GM23338 (cell line): ENCODE measurements around the gene RNF44. TPM values are rescaled to one million over a fixed set of nuclear protein-coding genes. Genes with fewer than 3 reads are reported as not detected.

Source experiments
- ATAC-seq: fragments of 200-7000 bp; cut with Tn5 transposase; 3 replicates; pipeline ENCODE4 v1.9.1; 2020
- DNase-seq: peaks from one replicate; pipeline ENCODE4 v3.0.0-alpha.2; 2015; ENCODE audit warnings: low spot score
- H2AFZ ChIP-seq: fragments of 200-600 bp; sonication (generic); 2 replicates; pipeline ENCODE4 v1.8.0; 2016; ENCODE audit warnings: antibody characterized with exemption, mild to moderate bottlenecking, moderate library complexity
- H3F3A ChIP-seq: fragments of 200-600 bp; sonication (generic); replicated peaks from 2 replicates; pipeline ENCODE4 v1.8.0; 2017; ENCODE audit warnings: antibody characterized with exemption, mixed run types, low read depth
- H3K27ac ChIP-seq: fragments of 200-600 bp; sonication (generic); 2 replicates; pipeline ENCODE4 v1.6.1; 2016; ENCODE audit warnings: low read depth
- H3K27me3 ChIP-seq: fragments of 200-600 bp; sonication (generic); 2 replicates; pipeline ENCODE4 v1.8.0; 2016; ENCODE audit warnings: mild to moderate bottlenecking, mixed run types, moderate library complexity; ENCODE audit not compliant: insufficient read depth
- H3K36me3 ChIP-seq: fragments of 200-600 bp; sonication (generic); 2 replicates; pipeline ENCODE4 v1.8.0; 2016; ENCODE audit warnings: mild to moderate bottlenecking; ENCODE audit not compliant: insufficient read depth
- H3K4me1 ChIP-seq: fragments of 200-600 bp; sonication (generic); 2 replicates; pipeline ENCODE4 v1.8.0; 2016; ENCODE audit warnings: mild to moderate bottlenecking, moderate library complexity; ENCODE audit not compliant: insufficient read depth
- H3K4me2 ChIP-seq: fragments of 200-600 bp; sonication (generic); 2 replicates; pipeline ENCODE4 v1.7.1; 2017; ENCODE audit warnings: mixed run types
- H3K4me3 ChIP-seq: fragments of 200-600 bp; sonication (generic); 2 replicates; pipeline ENCODE4 v1.6.1; 2016; ENCODE audit warnings: mixed run types
- H3K79me2 ChIP-seq: fragments of 200-600 bp; sonication (generic); replicated peaks from 2 replicates; pipeline ENCODE4 v1.8.0; 2017; ENCODE audit warnings: mild to moderate bottlenecking; ENCODE audit not compliant: insufficient read depth
- H3K9me2 ChIP-seq: fragments of 200-600 bp; sonication (generic); 2 replicates; pipeline ENCODE4 v1.8.0; 2017; ENCODE audit not compliant: insufficient read depth
- H4K20me1 ChIP-seq: fragments of 200-600 bp; sonication (generic); replicated peaks from 2 replicates; pipeline ENCODE4 v1.8.0; 2017; ENCODE audit warnings: mild to moderate bottlenecking; ENCODE audit not compliant: insufficient read depth
- H3K27ac Mint-ChIP-seq: 2 replicates; pipeline ENCODE4 v1.8.0; 2020; ENCODE audit warnings: inconsistent platforms, mild to moderate bottlenecking, moderate library complexity, mixed read lengths
- H3K27me3 Mint-ChIP-seq: 3 replicates; pipeline ENCODE4 v1.8.0; 2022; ENCODE audit warnings: low read depth, mild to moderate bottlenecking, moderate library complexity, mixed read lengths, inconsistent platforms; ENCODE audit not compliant: insufficient read depth, poor library complexity
- H3K36me3 Mint-ChIP-seq: 3 replicates; pipeline ENCODE4 v1.8.0; 2021; ENCODE audit warnings: low read depth, mild to moderate bottlenecking, inconsistent platforms, moderate library complexity, mixed read lengths
- H3K4me1 Mint-ChIP-seq: 3 replicates; pipeline ENCODE4 v1.8.0; 2020; ENCODE audit warnings: mild to moderate bottlenecking, inconsistent platforms, mixed read lengths
- H3K4me3 Mint-ChIP-seq: 3 replicates; pipeline ENCODE4 v1.8.0; 2021; ENCODE audit warnings: moderate library complexity, mild to moderate bottlenecking, inconsistent platforms, mixed read lengths
- H3K9me3 Mint-ChIP-seq: 3 replicates; pipeline ENCODE4 v1.8.0; 2020; ENCODE audit warnings: moderate library complexity, mild to moderate bottlenecking, inconsistent platforms, mixed read lengths
- CREB1 ChIP-seq: fragments of 250-450 bp; sonication (Bioruptor Pico); IDR thresholded peaks from 2 replicates; pipeline ENCODE4 v1.5.0; 2020; ENCODE audit warnings: low read depth, mild to moderate bottlenecking, moderate library complexity
- ETS1 ChIP-seq: IDR thresholded peaks from 2 replicates; pipeline ENCODE4 v1.6.1; 2016; ENCODE audit warnings: antibody characterized with exemption
- EZH2 ChIP-seq: fragments of 200-600 bp; sonication (generic); IDR thresholded peaks from one replicate; pipeline ENCODE4 v1.8.0; 2017; ENCODE audit warnings: antibody characterized with exemption, mild to moderate bottlenecking, low read depth; ENCODE audit not compliant: unreplicated experiment
- EZH2phosphoT487 ChIP-seq: fragments of 200-600 bp; sonication (generic); IDR thresholded peaks from one replicate; pipeline ENCODE4 v1.8.1; 2018; ENCODE audit warnings: antibody characterized with exemption; ENCODE audit not compliant: unreplicated experiment
- JUNB ChIP-seq: IDR thresholded peaks from one replicate; pipeline ENCODE4 v1.6.1; 2016; ENCODE audit warnings: antibody characterized with exemption; ENCODE audit not compliant: unreplicated experiment
- NANOG ChIP-seq: IDR thresholded peaks from 2 replicates; pipeline ENCODE4 v1.6.1; 2016; ENCODE audit warnings: antibody characterized with exemption, borderline replicate concordance
- POLR2AphosphoS5 ChIP-seq: IDR thresholded peaks from 2 replicates; pipeline ENCODE4 v1.6.1; 2016; ENCODE audit warnings: antibody characterized with exemption, low read depth
- STAT1 ChIP-seq: IDR thresholded peaks from one replicate; pipeline ENCODE4 v1.6.1; 2016; ENCODE audit warnings: antibody characterized with exemption; ENCODE audit not compliant: unreplicated experiment
- ZNF114 ChIP-seq: fragments of 250-450 bp; sonication (Bioruptor Pico); IDR thresholded peaks from 2 replicates; pipeline ENCODE4 v1.5.0; 2020; ENCODE audit warnings: mild to moderate bottlenecking, moderate library complexity
- ZNF331 ChIP-seq: fragments of 250-450 bp; sonication (Bioruptor Pico); IDR thresholded peaks from 2 replicates; pipeline ENCODE4 v1.5.0; 2020; ENCODE audit warnings: low read depth, mild to moderate bottlenecking, moderate library complexity
- ZNF462 ChIP-seq: fragments of 250-450 bp; sonication (Bioruptor Pico); IDR thresholded peaks from 2 replicates; pipeline ENCODE4 v1.5.0; 2020; ENCODE audit warnings: mild to moderate bottlenecking, moderate library complexity
- polyA plus RNA-seq: library from polyadenylated mRNA; unstranded; fragments of >200 nt; fragmentation: Nextera tagmentation; extraction: Ambion mirVana; gene quantifications from 2 replicates; pipeline ENCODE4 v1.2.1, GENCODE V29; 2016
- total RNA-seq: library from RNA; depleted of rRNA; stranded (reverse); fragments of >200 nt; shearing (Covaris generic); gene quantifications from 2 replicates; pipeline ENCODE4 v1.2.3, GENCODE V29; 2014
- TF ChIP-seq, protein P1 (sequence below): IDR thresholded peaks from one replicate; pipeline ENCODE4 v1.6.1; 2018; ENCODE audit warnings: antibody characterized with exemption; ENCODE audit not compliant: unreplicated experiment
- TF ChIP-seq, protein P2 (sequence below), 2 experiments: fragments of 200-600 bp in 1 of 2; sonication (generic) in 1 of 2; conservative IDR thresholded peaks; 2 replicates each; pipeline versions ENCODE4 v1.5.1 to v1.6.1; 2016 to 2017; ENCODE audit warnings: antibody characterized with exemption in 2 of 2, low read depth in 2 of 2, mild to moderate bottlenecking in 2 of 2, moderate library complexity in 1 of 2

The RNF44 gene
- total and polyA plus RNA-seq, 2 experiments from 2014 or later: 56.7 to 104 TPM

DNA sequence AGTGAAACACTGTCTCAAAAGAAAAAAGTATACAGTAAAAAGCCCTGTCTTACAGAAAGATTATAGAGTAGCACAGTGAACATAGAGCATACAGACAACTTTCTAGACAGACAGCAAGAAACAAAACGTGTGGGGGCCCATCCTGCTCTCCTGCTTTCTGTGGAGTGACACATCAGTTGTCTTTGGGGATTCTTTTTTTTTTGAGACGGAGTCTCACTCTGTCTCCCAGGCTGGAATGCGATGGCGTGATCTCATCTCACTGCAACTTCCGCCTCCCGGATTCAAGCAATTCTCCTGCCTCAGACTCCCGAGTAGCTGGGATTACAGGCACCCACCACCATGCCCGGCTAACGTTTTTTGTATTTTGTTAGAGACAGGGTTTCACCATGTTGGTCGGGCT, 26.8 kb upstream of the RNF44 start:
- Histone ChIP-seq H3K4me2 (no peak overlapping the region), H3K4me3 (no peak overlapping the region), H3K79me2 (no peaks in the 10 kb centered on the region), H3K27me3 (no peaks in the 10 kb centered on the region), H3F3A (no peaks in the 10 kb centered on the region), H3K9me2 (no peaks in the 10 kb centered on the region), H4K20me1 (no peaks in the 10 kb centered on the region), H3K27ac (no peak overlapping the region), H3K36me3 (no peaks in the 10 kb centered on the region), H2AFZ (no peak overlapping the region), H3K4me1 (peaks cover 5% of the 10 kb centered on the region; the same call in 1 of the 2 replicates)
- H3K4me3 Mint-ChIP-seq: no peak overlapping the region
- peaks cover 10% of the 10 kb centered on the region for H3K4me1 Mint-ChIP-seq
- peaks cover 20% of the 10 kb centered on the region for H3K27me3 Mint-ChIP-seq
- no peak for DNase-seq
- TF ChIP-seq ETS1: no peak
- TF ChIP-seq EZH2: no peak
- TF ChIP-seq EZH2phosphoT487: no peak
- TF ChIP-seq, protein P1, sequence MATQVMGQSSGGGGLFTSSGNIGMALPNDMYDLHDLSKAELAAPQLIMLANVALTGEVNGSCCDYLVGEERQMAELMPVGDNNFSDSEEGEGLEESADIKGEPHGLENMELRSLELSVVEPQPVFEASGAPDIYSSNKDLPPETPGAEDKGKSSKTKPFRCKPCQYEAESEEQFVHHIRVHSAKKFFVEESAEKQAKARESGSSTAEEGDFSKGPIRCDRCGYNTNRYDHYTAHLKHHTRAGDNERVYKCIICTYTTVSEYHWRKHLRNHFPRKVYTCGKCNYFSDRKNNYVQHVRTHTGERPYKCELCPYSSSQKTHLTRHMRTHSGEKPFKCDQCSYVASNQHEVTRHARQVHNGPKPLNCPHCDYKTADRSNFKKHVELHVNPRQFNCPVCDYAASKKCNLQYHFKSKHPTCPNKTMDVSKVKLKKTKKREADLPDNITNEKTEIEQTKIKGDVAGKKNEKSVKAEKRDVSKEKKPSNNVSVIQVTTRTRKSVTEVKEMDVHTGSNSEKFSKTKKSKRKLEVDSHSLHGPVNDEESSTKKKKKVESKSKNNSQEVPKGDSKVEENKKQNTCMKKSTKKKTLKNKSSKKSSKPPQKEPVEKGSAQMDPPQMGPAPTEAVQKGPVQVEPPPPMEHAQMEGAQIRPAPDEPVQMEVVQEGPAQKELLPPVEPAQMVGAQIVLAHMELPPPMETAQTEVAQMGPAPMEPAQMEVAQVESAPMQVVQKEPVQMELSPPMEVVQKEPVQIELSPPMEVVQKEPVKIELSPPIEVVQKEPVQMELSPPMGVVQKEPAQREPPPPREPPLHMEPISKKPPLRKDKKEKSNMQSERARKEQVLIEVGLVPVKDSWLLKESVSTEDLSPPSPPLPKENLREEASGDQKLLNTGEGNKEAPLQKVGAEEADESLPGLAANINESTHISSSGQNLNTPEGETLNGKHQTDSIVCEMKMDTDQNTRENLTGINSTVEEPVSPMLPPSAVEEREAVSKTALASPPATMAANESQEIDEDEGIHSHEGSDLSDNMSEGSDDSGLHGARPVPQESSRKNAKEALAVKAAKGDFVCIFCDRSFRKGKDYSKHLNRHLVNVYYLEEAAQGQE: no peak
- TF ChIP-seq, protein P2, sequence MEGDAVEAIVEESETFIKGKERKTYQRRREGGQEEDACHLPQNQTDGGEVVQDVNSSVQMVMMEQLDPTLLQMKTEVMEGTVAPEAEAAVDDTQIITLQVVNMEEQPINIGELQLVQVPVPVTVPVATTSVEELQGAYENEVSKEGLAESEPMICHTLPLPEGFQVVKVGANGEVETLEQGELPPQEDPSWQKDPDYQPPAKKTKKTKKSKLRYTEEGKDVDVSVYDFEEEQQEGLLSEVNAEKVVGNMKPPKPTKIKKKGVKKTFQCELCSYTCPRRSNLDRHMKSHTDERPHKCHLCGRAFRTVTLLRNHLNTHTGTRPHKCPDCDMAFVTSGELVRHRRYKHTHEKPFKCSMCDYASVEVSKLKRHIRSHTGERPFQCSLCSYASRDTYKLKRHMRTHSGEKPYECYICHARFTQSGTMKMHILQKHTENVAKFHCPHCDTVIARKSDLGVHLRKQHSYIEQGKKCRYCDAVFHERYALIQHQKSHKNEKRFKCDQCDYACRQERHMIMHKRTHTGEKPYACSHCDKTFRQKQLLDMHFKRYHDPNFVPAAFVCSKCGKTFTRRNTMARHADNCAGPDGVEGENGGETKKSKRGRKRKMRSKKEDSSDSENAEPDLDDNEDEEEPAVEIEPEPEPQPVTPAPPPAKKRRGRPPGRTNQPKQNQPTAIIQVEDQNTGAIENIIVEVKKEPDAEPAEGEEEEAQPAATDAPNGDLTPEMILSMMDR (conservative IDR thresholded peaks at IDR 0.05; ENCODE audit: low read depth in 2 of 2): no peak
- no peak for TF ChIP-seq NANOG
- TF ChIP-seq ZNF331 (CRISPR knock-in tag): no peak
- no peak for TF ChIP-seq CREB1 (CRISPR knock-in tag)
- TF ChIP-seq ZNF462 (CRISPR knock-in tag): no peak
- TF ChIP-seq POLR2AphosphoS5: no peak
- no peak for TF ChIP-seq STAT1
- no peak for TF ChIP-seq JUNB
- TF ChIP-seq ZNF114 (CRISPR knock-in tag): no peak
- H3K27ac Mint-ChIP-seq: no peak overlapping the region
- no peaks in the 10 kb centered on the region for H3K36me3 Mint-ChIP-seq
- ATAC-seq: no peak
- H3K9me3 Mint-ChIP-seq: peaks cover 4% of the 10 kb centered on the region; the same call in 1 of the 3 replicates
